Epithelial cell of esophagus (primary cell): ENCODE data around the gene AGER.
A peak's percentile ranks its signal among the peaks of the same experiment; 100 is the strongest.
"Not testable (repeated sequence)": the region's sequence is repeated elsewhere in the genome, so short reads cannot be mapped to it uniquely, and the experiment has no call there.

Source experiments
- DNase-seq: peaks from one replicate; pipeline ENCODE4 v3.0.0; 2010; ENCODE audit warnings: low read depth
- H3K4me3 ChIP-seq: 2 replicates; pipeline ENCODE4 v1.5.1; 2011; ENCODE audit warnings: mild to moderate bottlenecking, low read length, control low read depth
- CTCF ChIP-seq: IDR thresholded peaks from 2 replicates; pipeline ENCODE4 v1.5.1; 2011; ENCODE audit warnings: low read depth, mild to moderate bottlenecking, low read length, control low read depth, inconsistent platforms; ENCODE audit not compliant: insufficient read depth; ENCODE audit errors: missing control alignments

Gene AGER

GRCh38 chr6:32194388-32194787, 10.3 kb upstream of the AGER start:
- no peak for TF ChIP-seq CTCF
- DNase-seq = no peak
- no peak overlapping the region for H3K4me3 ChIP-seq

- DNase-seq, H3K4me3 ChIP-seq: not testable (repeated sequence)
These were observed 9.0 kb upstream of the AGER start for GRCh38 chr6:32193096-32193495.

GRCh38 chr6:32192608-32193039, 8.6 kb upstream of the AGER start, which contains the start of gene GPSM3:
Gene GPSM3 (minus strand): TSS chr6:32192643. CDS start chr6:32192513, 130 bp downstream.
- TF ChIP-seq CTCF = no peak
- peak; percentile 19 for DNase-seq
- H3K4me3 ChIP-seq = no peak within 1 kb of the TSS

GRCh38 chr6:32191696-32192607, 7.9 kb upstream of the AGER start:
- TF ChIP-seq CTCF = no peak
- H3K4me3 ChIP-seq = no peak overlapping the region
- no peak for DNase-seq

- H3K4me3 ChIP-seq = no peak overlapping the region
- no peak for DNase-seq
- TF ChIP-seq CTCF = no peak
These were observed 7.0 kb upstream of the AGER start for GRCh38 chr6:32190911-32191677.

GRCh38 chr6:32190054-32190851, 6.2 kb upstream of the AGER start, which contains the start of gene PBX2:
Gene PBX2 (minus strand): TSS chr6:32190202. CDS start chr6:32189915, 287 bp downstream.
- peak within 1 kb of the TSS; percentile 64 for H3K4me3 ChIP-seq
- TF ChIP-seq CTCF = peak; percentile 6
- peak; percentile 82 for DNase-seq

- TF ChIP-seq CTCF = no peak
- DNase-seq = no peak
- H3K4me3 ChIP-seq = peak overlapping the region; percentile 64
These were observed 5.6 kb upstream of the AGER start for GRCh38 chr6:32189742-32190053.
